Measurements from ENCODE around the gene MRPL38. TPM values are rescaled to one million over a fixed set of nuclear protein-coding genes. Genes with fewer than 3 reads are reported as not detected.
"Not testable (repeated sequence)": the region's sequence is repeated elsewhere in the genome, so short reads cannot be mapped to it uniquely, and the experiment has no call there.

Gene MRPL38
- total RNA-seq, 1 donor from 2014 or later: 32.2 TPM

GRCh38 chr17:75877752-75878173 lies 26.9 kb downstream of the MRPL38 start:
- DNase-seq (ENCODE audit: low spot score in 2 of 2) (peak; percentile 72 to 73), FAIRE-seq (no peak)

GRCh38 chr17:75876938-75877751 lies 27.5 kb downstream of the MRPL38 start:
- DNase-seq (ENCODE audit: low spot score in 2 of 2) (peak; percentile 78 to 86), FAIRE-seq (no peak)

DNA sequence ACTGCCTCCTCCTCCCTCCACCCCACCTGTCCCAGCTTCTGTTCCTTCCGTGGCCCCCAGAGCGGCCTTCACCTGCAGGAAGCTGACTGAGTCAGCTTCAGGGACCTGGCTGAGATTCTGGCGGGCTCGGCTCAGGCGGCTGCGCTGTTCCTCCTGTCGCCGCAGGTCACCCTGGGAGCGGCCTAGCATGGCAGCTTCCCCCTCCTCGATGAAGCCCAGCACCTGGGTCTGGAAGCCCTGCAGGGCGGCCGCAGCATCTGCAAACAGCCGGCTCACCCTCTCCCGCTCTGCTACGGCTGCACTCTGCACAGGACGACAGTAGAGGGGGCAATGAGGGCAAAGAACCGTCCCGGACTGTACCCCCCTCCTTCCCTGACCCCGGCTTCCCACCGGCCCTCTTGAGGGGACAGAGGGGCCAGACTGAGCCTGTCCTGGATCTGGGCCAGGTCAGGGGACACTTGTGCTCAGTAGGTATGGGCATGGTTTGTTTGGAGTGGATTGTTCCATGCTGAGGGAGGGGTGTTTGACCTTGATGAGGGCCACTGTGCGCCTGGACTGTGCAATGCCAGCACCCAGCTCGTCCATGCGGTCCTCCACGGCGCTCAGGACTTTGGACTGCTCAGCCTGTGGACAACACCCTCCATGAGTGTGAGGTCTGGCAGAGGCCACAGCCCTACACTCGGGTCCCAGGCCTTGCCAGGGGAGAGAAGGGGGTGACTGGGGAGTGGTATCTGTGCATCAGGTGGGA lies 28.3 kb downstream of the MRPL38 start:
- FAIRE-seq (no peak), DNase-seq (ENCODE audit: low spot score in 2 of 2) (peak in 1 of 2 donors; percentile 20)

- DNase-seq (ENCODE audit: low spot score in 2 of 2): peak in 1 of 2 donors; percentile 36
- no peak for FAIRE-seq
These were observed 28.8 kb downstream of the MRPL38 start for GRCh38 chr17:75875940-75876189.

- no peak for FAIRE-seq
These were observed 29.3 kb downstream of the MRPL38 start for GRCh38 chr17:75875182-75875939.

GRCh38 chr17:75874323-75875181 lies 30.1 kb downstream of the MRPL38 start:
- FAIRE-seq: no peak
- DNase-seq (ENCODE audit: low spot score in 2 of 2): peak in 1 of 2 donors; percentile 10

More at GRCh38 chr17:75875182-75875939, 29.3 kb downstream of the MRPL38 start:
- peak in 1 of 2 donors; percentile 18 for DNase-seq (ENCODE audit: low spot score in 2 of 2)

- FAIRE-seq (no peak), DNase-seq (ENCODE audit: low spot score in 2 of 2) (peak in 1 of 2 donors; percentile 2)
These were observed 30.9 kb downstream of the MRPL38 start for GRCh38 chr17:75873587-75874322.

DNA sequence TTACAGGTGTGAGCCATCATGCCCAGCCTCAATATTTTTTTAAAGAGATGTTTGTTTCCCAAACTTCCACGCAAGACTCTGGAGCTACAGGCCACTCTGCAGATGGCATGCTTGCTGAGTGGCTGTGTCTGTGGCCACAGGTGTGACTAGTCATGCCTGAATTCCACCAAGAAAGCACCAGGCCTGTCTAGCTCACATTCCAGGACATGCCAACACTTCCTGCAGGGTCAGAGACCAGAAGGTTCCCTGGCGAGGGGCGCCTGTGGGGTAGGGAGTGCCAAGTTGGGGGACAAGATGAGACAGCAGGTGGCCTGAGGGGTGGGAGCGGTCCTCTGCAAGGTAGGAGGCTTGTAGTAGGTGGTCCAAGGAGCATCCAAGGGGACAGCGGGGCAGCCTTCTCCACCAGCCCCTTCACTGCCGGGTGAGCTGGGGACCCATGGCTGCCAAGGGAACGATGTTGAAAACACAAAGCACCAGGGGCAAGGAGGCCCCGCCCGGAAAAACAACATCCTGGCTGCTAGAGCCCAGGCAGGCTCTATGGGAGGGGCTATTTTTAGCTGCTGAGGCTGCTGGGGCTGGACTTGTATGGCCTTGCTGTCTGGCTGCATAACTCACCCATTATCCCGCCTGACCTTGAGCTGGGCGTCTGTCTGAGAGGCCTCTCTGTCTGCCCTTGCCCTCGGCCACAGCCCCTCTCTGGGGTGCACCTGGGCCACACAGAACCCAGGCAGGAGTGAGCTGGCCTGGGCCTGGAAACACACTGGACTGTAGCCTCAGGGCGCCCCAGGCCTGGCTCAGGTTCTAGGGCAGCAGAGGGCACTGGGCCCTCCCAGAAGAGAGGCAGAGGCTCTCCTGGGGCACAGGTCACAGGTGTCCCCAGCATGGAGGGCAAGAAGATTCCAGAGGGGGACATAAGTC lies 32.0 kb downstream of the MRPL38 start:
- FAIRE-seq (no peak), DNase-seq (ENCODE audit: low spot score in 2 of 2) (peak in 1 of 2 donors; percentile 42)

- not testable (repeated sequence) for FAIRE-seq; DNase-seq (ENCODE audit: low spot score in 2 of 2)
These were observed 34.5 kb downstream of the MRPL38 start for GRCh38 chr17:75870228-75870627.

GRCh38 chr17:75869282-75870141 lies 35.2 kb downstream of the MRPL38 start:
- FAIRE-seq (no peak), DNase-seq (ENCODE audit: low spot score in 2 of 2) (no peak)

DNA sequence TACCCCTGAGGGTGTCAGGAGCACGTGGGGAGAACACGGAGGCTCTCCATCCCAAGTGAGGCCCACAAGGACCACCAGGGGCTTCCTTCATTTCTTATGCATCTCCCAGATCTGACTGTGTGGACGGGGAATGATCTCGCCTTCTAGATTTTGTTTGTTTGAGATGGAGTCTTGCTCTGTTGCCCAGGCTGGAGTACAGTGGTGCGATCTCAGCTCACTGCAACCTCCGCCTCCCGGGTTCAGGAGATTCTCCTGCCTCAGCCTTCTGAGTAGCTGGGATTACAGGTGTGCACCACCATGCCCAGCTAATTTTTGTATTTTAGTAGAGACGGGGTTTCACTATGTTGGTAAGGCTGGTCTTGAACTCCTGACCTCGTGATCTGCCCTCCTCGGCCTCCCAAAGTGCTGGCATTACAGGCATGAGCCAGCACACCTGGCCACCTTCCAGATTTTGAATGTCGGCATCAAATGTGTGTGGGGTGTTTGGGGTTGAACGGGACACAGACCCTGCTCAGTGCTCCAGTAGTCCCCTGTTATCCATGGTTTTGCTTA lies 35.9 kb downstream of the MRPL38 start:
- FAIRE-seq; DNase-seq (ENCODE audit: low spot score in 2 of 2): not testable (repeated sequence)

GRCh38 chr17:75865404-75866188 lies 39.1 kb downstream of the MRPL38 start:
- FAIRE-seq: not testable (repeated sequence)
- peak in 1 of 2 donors; percentile 3 for DNase-seq (ENCODE audit: low spot score in 2 of 2)

- not testable (repeated sequence) for FAIRE-seq; DNase-seq (ENCODE audit: low spot score in 2 of 2)
These were observed 39.8 kb downstream of the MRPL38 start for GRCh38 chr17:75864887-75865286.

DNA sequence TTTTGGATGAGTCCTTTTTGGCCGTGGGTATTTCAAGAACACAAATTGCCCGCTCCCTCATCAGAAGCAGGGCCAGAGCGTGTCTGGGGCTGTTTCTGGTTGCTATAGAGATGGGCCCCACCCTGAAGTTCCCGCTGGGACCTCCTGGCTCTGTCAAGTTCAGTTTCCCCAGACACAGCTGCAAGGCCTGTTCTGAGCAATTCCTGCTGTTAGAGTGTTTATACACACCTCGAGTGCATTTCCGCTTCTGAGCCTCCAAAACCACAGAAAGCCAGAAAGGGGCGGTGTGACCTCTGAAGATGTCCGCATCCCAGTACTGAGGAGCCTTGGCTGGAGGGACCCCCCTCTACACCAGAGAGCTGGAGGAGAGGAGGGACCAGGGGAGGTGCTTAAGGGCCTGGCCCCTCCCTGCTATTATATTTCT lies 40.2 kb downstream of the MRPL38 start:
- DNase-seq (ENCODE audit: low spot score in 2 of 2): peak in 1 of 2 donors; percentile 24
- no peak for FAIRE-seq

GRCh38 chr17:75861927-75862317 lies 42.8 kb downstream of the MRPL38 start:
- no peak for FAIRE-seq
- DNase-seq (ENCODE audit: low spot score in 2 of 2): no peak

- FAIRE-seq; DNase-seq (ENCODE audit: low spot score in 2 of 2): not testable (repeated sequence)
These were observed 45.3 kb downstream of the MRPL38 start for GRCh38 chr17:75859358-75859757.
